Measurements from ENCODE around the gene DISC1.
A peak's percentile ranks its signal among the peaks of the same experiment; 100 is the strongest.

DISC1 gene

GRCh38 chr1:231596337-231596791 lies 30.2 kb upstream of the DISC1 start:
- DNase-seq (ENCODE audit: low read depth in 2 of 2), result peak; percentile 20 to 58
- TF ChIP-seq CTCF (IDR thresholded peaks at IDR 0.05; ENCODE audit: low read depth, low read length), result no peak
- H3K4me3 ChIP-seq (replicated peaks in 1 of 2; ENCODE audit: low read depth in 2 of 2, low read length in 2 of 2), result no peak overlapping the region

GRCh38 chr1:231597971-231598370 lies 28.6 kb upstream of the DISC1 start:
- H3K4me3 ChIP-seq (replicated peaks in 1 of 2; ENCODE audit: low read depth in 2 of 2, low read length in 2 of 2), result no peak overlapping the region
- TF ChIP-seq CTCF (IDR thresholded peaks at IDR 0.05; ENCODE audit: low read depth, low read length), result no peak
- DNase-seq (ENCODE audit: low read depth in 2 of 2), result no peak

GRCh38 chr1:231600458-231600976 lies 26.1 kb upstream of the DISC1 start:
- H3K4me3 ChIP-seq (replicated peaks in 1 of 2; ENCODE audit: low read depth in 2 of 2, low read length in 2 of 2), result no peak overlapping the region
- no peak for TF ChIP-seq CTCF (IDR thresholded peaks at IDR 0.05; ENCODE audit: low read depth, low read length)
- peak; percentile 33 to 36 for DNase-seq (ENCODE audit: low read depth in 2 of 2)

GRCh38 chr1:231601824-231602672 lies 24.5 kb upstream of the DISC1 start:
- TF ChIP-seq CTCF (IDR thresholded peaks at IDR 0.05; ENCODE audit: low read depth, low read length), result no peak
- DNase-seq (ENCODE audit: low read depth in 2 of 2), result peak in 1 of 2 donors; percentile 24
- no peak overlapping the region for H3K4me3 ChIP-seq (replicated peaks in 1 of 2; ENCODE audit: low read depth in 2 of 2, low read length in 2 of 2)

GRCh38 chr1:231602673-231602984 lies 24.0 kb upstream of the DISC1 start:
- DNase-seq (ENCODE audit: low read depth in 2 of 2), result no peak
- no peak overlapping the region for H3K4me3 ChIP-seq (replicated peaks in 1 of 2; ENCODE audit: low read depth in 2 of 2, low read length in 2 of 2)
- TF ChIP-seq CTCF (IDR thresholded peaks at IDR 0.05; ENCODE audit: low read depth, low read length), result no peak

GRCh38 chr1:231603598-231604275 lies 22.9 kb upstream of the DISC1 start:
- peak; percentile 68 for TF ChIP-seq CTCF (IDR thresholded peaks at IDR 0.05; ENCODE audit: low read depth, low read length)
- H3K4me3 ChIP-seq (replicated peaks in 1 of 2; ENCODE audit: low read depth in 2 of 2, low read length in 2 of 2), result peak overlapping the region; percentile 40 to 54
- DNase-seq (ENCODE audit: low read depth in 2 of 2), result peak; percentile 64 to 71

All from cardiac fibroblast (primary cell).